ENCODE measurements around the gene TAS2R38. TPM values are rescaled to one million over a fixed set of nuclear protein-coding genes. Genes with fewer than 3 reads are reported as not detected.
"Not testable (repeated sequence)": the region's sequence is repeated elsewhere in the genome, so short reads cannot be mapped to it uniquely, and the experiment has no call there.

The TAS2R38 gene
- 5.1 TPM for total RNA-seq (ENCODE audit: insufficient read depth, low replicate concordance)

DNA sequence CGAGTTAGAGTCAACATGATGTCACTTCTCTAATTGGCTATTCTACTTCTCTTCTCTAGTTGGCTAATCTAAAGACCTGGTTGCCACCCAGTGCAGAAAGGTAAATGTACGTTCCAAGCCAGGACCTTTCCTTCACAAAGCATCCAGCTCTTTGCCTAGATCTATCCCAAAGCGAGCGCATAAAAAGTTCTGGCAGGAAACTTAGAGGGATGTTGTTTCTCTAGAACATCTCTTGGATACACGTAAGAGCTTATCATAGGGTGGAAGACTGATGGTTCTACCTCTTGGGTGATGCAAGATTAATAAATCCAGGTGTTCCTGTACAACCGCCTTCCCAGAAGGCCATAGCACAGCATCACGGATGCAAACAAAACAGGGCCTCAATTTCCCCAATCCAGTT, at the start of gene TAS2R38:
Gene TAS2R38 (minus strand): TSS at position 101 of the 400 bp plus-strand sequence. CDS start 84 bp downstream, at position 17.
- DNase-seq (ENCODE audit: low spot score) = no peak

DNA sequence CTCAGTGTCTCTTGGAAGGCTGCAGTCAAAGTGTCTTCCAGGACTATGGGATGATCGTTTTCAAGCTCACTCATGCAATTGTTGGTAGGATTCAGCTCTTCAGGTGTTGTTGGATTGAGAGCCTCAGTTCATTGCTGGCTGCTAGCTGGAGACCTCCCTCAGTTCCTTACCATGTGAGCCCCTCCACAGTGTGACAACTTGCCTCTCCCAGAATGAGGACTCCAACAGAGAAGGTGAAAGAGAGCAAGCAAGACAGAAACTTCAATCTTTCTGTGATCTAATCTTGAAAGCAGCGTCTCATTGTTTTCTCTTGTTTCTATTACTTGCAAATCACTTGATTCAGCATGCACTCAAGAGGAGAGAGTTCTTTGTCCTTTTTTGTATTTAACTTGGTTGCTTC, 44.6 kb upstream of the TAS2R38 start:
- DNase-seq (ENCODE audit: low spot score) = no peak

DNA sequence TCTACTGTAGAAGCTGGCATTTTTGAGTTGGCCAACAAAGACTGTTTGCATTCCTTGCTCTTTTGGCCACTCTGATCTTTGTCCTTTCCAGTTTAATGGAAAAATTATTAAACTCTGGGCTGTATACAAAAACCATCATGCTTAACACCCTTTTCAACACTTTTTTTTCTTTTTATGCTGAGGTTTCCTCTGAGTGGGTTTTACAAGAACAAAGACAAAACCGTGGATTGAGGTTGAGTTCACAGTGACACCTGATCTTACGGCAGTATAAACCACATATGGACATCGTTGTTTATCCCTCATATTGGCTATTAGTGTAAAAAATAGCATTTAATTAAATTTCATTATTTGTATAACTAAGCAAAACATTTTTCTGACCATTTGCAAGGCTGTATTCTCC, 43.9 kb upstream of the TAS2R38 start:
- no peak for DNase-seq (ENCODE audit: low spot score)

DNA sequence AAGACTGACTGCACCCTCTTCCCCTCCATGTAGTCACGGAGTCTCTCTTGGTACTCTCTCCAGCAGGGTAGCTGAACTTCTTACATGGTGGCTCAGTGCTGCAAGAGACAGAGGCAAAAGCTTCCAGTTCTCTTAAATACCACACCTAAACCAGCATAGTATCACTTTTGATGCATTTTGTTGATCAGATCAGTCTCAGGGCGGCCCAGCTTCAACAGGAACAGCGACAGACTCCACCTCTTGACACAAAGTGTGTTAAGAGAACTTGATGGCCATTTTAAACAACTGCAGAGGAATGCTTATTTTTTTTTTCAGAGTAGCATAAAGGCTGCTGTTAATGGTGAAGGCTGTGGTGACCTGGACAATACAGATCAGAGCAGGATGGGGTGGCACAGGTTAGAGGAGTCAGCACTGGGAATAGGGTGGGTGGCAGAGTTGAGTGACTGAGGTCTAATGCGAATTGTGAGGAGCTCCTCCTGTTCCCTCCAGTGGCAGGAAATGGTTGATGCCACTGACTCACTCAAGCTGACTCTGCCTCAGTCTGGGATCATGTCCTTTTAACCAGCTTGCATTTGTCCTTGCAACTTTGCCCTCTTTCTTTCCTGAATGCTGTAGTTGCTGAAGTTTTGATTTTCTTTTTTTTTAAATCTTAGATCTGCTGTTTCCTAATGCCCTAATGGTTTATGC, 39.4 kb upstream of the TAS2R38 start:
- no peak for DNase-seq (ENCODE audit: low spot score)

DNA sequence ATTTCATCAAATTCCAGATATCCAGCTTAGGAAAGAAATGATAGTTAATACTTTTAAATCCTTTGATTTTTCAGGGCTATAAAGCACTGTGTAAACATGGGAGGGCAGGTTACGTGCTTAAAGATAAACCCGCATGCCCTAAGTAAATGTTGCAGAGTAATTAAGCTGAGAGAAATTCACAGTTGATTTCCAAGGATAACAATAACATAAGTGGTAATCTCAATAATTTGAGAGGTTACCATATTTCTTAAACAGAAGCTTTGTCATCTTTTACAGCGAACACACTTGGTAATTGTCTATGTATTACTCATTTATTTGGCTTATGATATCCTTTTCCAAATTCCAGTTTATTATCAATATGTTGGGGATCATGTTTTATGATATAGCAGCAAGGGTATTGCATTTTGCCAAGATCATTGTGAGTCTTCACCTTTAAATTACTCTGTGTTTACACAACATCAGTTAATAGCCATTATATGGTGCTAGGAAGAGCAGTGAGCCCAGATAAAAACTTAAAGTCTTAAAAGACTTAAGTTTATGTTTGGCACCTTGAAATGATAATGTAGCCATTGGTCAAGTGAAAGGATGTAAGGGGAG, 37.5 kb upstream of the TAS2R38 start:
- DNase-seq (ENCODE audit: low spot score) = no peak

DNA sequence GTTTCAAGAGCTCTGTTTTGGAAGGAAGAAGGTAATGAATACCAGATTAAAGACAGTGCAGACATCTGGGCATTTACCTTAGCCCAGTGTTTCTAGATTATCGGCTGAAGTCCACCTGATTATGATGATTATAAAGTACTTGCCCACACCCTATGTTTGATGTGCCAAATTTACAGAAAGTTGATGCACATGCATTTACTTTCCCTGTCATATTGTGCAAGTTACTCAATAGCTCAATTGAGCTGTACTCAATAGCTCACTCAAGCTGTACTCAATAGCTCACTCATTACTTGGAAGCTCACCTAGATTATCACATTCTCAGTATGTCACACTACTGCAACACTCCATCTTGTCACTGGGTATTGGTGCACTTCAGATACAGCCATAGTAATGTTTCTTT, 35.6 kb upstream of the TAS2R38 start:
- no peak for DNase-seq (ENCODE audit: low spot score)

DNA sequence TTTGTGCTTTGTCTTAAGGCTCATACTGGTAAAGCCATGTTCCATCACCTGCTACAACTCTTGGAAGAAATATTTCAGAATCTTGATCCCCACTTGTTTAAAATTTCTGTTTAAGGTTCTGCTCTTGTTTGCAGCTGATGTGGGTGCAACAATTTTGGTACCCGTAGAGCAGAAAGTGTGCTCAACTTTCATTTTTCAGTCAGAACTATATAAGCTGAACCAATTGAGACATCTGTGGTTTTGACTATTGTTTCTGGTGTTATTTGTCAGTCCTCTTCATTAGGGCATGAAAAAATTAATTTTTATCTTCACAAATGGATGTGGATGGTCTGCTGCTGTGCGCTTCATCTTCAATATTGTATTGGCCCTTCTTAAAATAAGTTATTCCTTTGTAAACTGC, 33.0 kb upstream of the TAS2R38 start:
- no peak for DNase-seq (ENCODE audit: low spot score)

DNA sequence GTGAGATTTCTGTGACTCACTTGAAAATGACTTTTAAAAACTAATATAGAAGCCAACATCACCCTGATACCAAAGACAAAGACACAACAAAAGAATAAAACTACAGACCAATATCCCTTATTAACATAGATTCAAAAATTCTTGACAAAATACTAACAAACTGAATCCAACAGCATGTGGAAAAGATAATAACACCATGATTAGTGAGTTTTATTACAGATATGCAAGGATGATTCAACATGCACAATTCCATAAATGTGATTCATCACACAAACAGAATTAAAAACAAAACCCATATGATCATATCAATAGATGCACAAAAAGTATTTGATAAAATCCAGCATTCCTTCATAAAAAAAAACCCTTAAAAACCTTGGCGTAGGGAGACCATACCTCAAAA, 28.6 kb upstream of the TAS2R38 start:
- no peak for DNase-seq (ENCODE audit: low spot score)

DNA sequence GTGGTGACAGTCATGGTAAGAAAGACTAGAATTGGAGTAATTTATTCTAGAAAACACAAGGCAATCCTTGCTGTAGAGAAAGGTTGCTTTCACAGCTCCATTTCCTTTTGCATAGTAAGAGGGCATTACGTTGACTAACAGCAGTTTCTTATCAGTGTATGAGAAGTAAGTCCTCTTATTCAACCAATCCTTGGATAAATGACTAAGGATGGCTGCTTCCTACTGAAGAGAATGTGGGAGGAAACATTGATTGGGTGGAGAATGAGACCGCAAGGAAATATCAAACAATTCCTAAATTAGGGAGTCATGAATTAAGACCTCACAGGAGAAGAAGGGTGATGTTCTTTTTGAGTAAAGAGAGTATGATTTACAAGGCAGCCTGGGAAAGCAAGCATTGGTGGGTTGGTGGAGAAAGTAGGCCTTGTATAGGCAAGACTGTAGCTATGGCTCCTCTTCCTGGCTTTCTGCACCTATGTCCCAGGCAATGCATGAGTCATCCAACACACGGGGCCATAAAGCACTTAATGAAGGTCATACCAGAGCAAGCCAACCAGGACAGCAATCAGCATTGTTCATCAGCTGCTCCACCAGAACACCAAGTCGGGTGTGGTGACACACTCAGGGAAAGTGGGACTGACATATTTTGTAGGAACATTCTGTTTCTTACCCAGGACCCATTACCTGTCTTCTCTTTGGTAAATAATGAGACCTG, 27.7 kb upstream of the TAS2R38 start:
- no peak for DNase-seq (ENCODE audit: low spot score)

DNA sequence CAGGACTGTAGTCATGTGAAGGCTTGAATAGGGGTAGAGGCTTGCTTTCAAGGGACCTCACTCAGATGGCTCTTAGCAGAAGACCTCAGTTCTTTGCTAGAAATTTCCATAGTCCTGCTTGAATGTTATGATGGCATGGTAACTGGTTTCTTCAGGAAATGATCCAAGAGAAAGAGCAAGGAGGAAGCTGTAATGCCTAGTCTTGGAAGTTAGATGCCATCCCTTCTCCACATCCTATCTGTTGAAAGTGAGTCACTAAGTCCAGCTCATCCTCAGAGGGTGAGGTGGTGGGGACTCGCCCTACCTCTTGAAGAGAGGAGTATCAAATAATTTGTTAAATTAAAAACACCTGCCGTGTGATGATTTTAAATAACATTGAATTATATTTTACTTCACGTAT, 26.7 kb upstream of the TAS2R38 start:
- no peak for DNase-seq (ENCODE audit: low spot score)

DNA sequence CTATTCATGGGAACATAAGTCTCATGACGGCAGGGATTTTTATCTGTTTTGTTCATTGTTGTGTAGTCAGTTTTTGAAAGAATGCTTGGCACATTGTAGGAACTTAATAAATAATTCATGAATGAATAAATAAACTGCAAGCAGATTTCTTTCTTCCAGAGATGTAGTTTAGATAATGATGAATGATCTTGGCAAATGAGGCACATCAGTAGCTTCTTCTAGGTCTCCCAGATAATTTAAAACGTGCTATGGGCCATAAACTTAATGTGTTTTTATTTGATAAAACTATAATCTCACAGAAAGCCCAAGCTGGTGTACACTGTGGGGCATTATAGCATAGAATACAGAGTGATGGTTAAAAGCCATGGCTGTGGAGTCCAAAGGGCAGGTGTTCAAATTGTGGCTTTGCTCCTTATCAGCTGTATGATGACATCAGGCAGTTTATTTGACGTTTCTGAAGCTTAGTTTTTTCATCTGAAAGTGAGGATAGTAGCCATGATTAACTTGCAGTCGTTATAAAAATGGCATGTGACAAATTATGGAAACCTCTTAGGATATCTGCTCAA, 25.6 kb upstream of the TAS2R38 start:
- DNase-seq (ENCODE audit: low spot score) = no peak

DNA sequence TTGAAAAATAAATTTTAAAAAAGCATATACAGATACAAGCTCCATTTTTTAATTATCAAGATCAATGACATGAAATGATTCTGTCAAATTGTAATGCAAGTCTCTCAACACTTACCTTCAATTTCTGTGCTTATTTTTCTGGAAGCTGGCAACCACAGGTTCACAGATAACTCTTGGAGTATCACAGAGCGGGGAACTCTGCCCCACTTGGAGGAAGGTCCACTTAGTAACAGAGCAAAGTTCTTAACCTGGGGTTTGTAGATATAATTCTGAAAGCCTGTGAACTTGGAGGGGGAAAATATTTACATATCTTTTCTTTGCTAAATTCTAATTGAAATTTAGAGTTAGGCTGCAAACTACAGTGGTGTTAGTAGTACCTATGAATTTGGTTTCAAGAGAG, 19.8 kb upstream of the TAS2R38 start:
- DNase-seq (ENCODE audit: low spot score) = no peak

DNA sequence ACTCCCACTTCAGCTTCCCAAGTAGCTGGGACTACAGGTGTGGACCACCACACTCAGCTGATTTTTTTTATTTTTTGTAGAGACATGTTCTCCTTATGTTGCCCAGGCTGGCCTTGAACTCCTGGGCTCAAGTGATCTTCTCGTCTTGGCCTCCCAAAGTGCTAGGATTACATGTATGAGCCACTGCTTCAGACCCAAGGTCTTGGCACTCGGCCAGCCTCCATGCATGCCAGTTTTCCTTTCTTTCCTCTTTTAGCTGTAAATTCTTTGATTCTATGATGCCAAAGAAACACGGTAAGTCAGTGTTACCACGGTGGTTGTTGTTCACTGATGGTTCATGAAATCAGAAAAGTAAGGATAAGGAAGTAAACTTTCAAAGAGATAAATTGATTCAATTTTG, 19.1 kb upstream of the TAS2R38 start:
- DNase-seq (ENCODE audit: low spot score) = no peak

DNA sequence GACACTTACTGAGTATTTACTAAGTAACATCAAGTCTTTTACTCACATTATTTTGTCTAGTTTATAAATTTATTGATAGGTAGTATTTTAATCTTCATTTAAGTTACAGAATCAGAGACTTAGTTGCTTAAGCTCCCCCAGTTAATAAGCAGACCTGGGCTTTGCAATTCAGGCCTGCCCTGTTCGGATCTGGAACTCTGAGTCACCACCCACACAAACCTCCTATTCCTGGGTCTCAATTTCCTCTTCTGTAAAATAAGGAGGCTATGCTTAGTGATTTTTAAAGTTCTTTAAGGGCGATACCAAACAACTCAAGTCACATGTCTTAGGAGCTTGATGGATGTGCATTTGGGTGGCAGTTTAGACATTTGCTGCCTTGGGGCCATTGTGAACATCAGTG, 18.6 kb upstream of the TAS2R38 start:
- DNase-seq (ENCODE audit: low spot score) = no peak

DNA sequence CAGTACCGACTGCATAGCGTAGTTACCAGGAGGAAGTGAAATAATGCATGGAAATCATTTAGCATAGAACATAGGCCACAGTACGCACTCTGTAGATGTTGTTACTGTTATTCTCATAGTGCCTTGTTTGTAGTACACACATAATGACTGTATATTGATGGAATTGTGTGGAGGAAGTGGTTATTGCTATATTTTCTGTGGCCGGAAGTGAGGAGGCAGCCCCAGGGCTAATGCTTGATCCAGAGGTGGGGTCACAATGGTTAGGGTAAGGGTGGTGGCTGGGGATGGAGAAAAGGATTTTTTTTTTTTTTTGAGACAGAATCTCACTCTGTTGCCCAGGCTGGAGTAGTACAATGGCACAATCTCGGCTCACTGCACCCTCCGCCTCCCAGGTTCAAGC, 17.6 kb upstream of the TAS2R38 start:
- DNase-seq (ENCODE audit: low spot score) = no peak

DNA sequence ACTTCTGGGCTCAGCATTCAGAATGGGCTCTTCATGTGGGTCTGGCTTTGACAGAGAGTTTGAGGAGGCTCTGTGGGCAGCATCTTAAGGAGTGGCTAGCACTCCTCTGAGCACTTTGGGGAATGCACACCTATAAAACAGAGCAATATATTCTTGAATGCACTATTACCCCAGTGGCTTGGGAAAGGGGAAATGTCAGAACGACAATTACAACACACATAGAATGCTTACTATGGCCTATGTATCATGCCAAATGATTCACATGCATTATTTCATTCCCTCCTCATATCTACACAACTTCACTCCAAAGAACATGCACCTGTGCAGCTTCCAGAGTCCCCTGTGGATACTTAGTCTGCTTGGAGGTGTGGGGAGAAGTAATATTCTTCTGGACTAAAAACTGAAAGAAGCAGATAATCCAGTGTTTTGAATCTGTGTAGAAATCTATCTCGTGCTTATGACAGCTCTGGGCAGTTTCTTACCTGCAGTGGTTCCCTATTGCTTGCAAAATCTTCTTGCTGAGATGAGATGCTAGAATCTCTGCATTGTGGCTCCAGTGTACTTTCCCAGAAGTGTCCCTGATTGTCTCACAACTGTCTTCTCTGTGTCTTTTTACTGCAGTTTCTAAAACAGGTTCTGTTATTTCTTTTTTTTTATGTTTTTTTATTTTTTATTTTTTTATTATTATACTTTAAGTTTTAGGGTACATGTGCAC, 16.6 kb upstream of the TAS2R38 start:
- DNase-seq (ENCODE audit: low spot score) = no peak

DNA sequence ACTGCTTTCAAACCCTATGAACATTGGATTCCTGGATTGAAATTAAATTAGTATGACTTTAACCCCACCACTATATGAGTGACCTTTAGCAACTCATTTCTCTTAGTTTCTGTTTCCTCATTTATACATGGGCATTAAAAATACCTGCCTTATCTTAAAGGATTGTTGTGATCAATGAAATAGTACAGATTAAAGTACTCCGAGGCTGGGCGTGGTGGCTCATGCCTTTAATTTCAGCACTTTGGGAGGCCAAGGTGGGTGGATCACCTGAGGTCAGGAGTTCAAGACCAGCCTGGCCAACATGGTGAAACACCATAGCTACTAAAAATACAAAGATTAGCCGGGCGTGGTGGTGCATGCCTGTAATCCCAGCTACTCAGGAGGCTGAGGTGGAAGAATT, 14.2 kb upstream of the TAS2R38 start:
- not testable (repeated sequence) for DNase-seq (ENCODE audit: low spot score)

DNA sequence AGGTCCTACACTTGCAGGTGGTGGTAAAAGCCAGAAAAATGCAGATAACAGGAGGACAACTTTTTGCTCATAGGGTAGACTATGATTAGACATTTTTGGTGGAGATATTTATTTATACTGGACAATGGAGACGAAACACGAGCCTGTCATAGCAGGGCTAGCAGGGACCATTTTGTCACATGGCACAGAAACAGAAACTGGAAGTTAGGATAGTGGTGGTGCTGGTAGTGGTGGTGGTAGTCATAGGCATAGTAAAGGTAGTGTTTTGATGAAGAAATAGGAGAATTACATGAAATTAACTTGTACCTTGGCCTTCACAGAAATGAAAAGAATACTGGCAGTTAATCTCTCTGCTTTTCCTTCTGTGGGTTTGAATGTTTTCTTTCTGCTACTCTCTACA, 13.3 kb upstream of the TAS2R38 start:
- no peak for DNase-seq (ENCODE audit: low spot score)

DNA sequence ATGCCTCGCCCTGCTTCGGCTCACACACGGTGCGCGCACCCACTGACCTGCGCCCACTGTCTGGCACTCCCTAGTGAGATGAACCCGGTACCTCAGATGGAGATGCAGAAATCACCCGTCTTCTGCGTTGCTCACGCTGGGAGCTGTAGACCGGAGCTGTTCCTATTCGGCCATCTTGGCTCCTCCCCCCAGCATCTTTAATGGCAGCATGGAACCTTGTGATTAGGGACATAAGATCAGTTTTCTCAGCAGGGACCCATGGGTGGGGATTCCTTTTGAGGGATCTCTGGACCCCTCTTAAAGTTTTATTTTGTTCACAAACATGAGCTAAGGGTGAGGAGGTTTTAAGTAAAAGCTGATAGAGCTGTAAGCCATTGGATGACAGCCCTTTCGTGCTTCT, 12.4 kb upstream of the TAS2R38 start:
- DNase-seq (ENCODE audit: low spot score) = not testable (repeated sequence)

DNA sequence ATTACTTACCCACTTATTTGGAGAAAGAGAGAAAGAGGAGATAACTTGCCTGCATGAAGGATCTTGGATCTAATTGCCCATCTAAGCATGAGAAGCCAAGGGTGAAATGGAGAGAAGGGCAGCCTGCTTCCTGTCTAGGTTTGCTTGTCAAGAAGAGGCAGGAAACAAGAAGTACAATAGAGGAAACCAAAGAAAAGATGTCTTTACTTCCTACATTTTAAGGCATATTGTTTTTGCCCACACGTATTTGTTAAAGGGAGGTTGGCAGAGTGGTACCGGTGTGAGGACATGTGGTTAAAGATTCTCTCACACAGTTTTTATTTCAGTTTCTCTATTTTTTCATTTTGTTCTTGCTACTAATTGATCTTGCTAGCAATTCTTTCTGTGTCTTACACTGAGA, 6.0 kb upstream of the TAS2R38 start:
- no peak for DNase-seq (ENCODE audit: low spot score)

DNA sequence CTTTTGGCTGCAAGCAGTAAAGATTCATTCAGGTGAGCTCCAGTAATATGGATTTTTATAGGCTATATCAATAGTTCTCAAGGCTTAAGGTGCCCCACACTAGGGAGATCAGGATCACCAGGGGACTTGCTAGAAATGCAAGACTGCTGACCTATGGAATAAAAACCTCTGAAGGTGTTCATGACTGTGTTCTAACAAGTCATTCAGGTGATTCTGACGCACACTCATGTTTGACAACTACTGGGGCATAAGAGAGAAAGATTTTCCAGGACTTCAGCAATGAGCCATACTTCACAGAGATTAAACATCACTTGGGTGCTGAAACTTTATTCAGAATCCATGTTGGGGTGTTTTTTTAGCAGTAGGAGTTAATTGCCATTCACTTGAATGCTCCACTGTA, 4.8 kb upstream of the TAS2R38 start:
- no peak for DNase-seq (ENCODE audit: low spot score)

Measured in umbilical cord (tissue), 2 donors.